ENCODE data around the gene UTP18. TPM values are rescaled to one million over a fixed set of nuclear protein-coding genes. Genes with fewer than 3 reads are reported as not detected.

UTP18 gene
- total and polyA plus RNA-seq, 2 of the 13 experiments (the other 11 are each of a cell fraction or from before 2014, with no cell fraction given) = 35.2 to 104 TPM

- BruUV-seq (replicated peaks) = no TSS peak
- in situ Hi-C loops (cut with HindIII; ENCODE audit: extremely low pct_ligation_motif_present, low pct_unique_long_range_greater_than_20kb) = no loop called here
- peaks cover 34% of the 10 kb centered on the region for H3K79me2 ChIP-seq (ENCODE audit: insufficient read depth, low read length)
- ChIA-PET CTCF (ENCODE audit: low intra/inter-chr PET ratio, low total read pairs) (no interaction called here), POLR2A (no interaction called here)
- no peak overlapping the region for H3K27ac ChIP-seq (ENCODE audit: extremely low read length, insufficient read depth, low read length)
- H3K36me3 ChIP-seq (replicated peaks in 1 of 2; ENCODE audit: control insufficient read depth in 1 of 2, insufficient read depth in 2 of 2, low read length in 2 of 2) = peaks cover 14 to 93% of the 10 kb centered on the region in 2 experiments
- no peak for FAIRE-seq
- H3K4me2 ChIP-seq (ENCODE audit: low read depth, low read length) = no peak overlapping the region
- H3K9ac ChIP-seq (ENCODE audit: insufficient read depth, low read depth, low read length) = no peak overlapping the region
- TF ChIP-seq PRDM10 (CRISPR knock-in tag; IDR thresholded peaks at IDR 0.05; ENCODE audit: low read depth) (no peak), U2AF2 (IDR thresholded peaks at IDR 0.05; ENCODE audit: low read depth, low read length) (no peak), CENPBD1 (CRISPR knock-in tag; IDR thresholded peaks at IDR 0.05; ENCODE audit: borderline replicate concordance, low read depth) (no peak), AKAP8 (CRISPR knock-in tag; IDR thresholded peaks at IDR 0.05) (no peak), SMAD9 (CRISPR knock-in tag; IDR thresholded peaks at IDR 0.05) (no peak), ZNF850 (CRISPR knock-in tag; conservative IDR thresholded peaks at IDR 0.05) (no peak), BRCA1 (CRISPR knock-in tag; IDR thresholded peaks at IDR 0.05) (no peak), ARHGAP35 (CRISPR knock-in tag; IDR thresholded peaks at IDR 0.05; ENCODE audit: borderline replicate concordance) (no peak), HDAC1 (CRISPR knock-in tag; IDR thresholded peaks at IDR 0.05) (no peak), NR2F2 (IDR thresholded peaks at IDR 0.05; ENCODE audit: borderline replicate concordance, low read depth) (no peak), ZSCAN25 (CRISPR knock-in tag; IDR thresholded peaks at IDR 0.05) (no peak)
- TF ChIP-seq, protein P1, sequence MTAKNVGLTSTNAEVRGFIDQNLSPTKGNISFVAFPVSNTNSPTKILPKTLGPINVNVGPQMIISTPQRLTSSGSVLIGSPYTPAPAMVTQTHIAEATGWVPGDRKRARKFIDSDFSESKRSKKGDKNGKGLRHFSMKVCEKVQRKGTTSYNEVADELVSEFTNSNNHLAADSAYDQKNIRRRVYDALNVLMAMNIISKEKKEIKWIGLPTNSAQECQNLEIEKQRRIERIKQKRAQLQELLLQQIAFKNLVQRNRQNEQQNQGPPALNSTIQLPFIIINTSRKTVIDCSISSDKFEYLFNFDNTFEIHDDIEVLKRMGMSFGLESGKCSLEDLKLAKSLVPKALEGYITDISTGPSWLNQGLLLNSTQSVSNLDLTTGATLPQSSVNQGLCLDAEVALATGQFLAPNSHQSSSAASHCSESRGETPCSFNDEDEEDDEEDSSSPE (CRISPR knock-in tag; IDR thresholded peaks at IDR 0.05) = no peak
- ATAC-seq = no peak
- 98% methylated on average over 6 of the region's 6 CpGs for WGBS (ENCODE audit: low lambda C conversion rate)
- H3K4me3 ChIP-seq (replicated peaks in 1 of 3; ENCODE audit: insufficient read depth in 1 of 3, low read depth in 2 of 3, low read length in 3 of 3) = no peak overlapping the region
- no peak for DNase-seq (ENCODE audit: low spot score)
- no peaks in the 10 kb centered on the region for H3K27me3 ChIP-seq (ENCODE audit: control insufficient read depth in 1 of 2, insufficient read depth in 2 of 2, low read length in 2 of 2)
- H4K20me1 ChIP-seq (ENCODE audit: insufficient read depth, low read length) = peaks cover 11% of the 10 kb centered on the region; the same call in 1 of the 2 replicates
- H3K4me1 ChIP-seq (ENCODE audit: insufficient read depth, low read length) = peaks cover 17% of the 10 kb centered on the region
- intact Hi-C loops (cut with micrococcal nuclease; ENCODE audit: unreplicated experiment) = no loop called here
- no peaks in the 10 kb centered on the region for H3K9me3 ChIP-seq (ENCODE audit: low read length)
- no peak overlapping the region for H2AFZ ChIP-seq (ENCODE audit: low read length)
Observed at GRCh38 chr17:51269991-51270390, 9.6 kb downstream of the UTP18 start.

Measured in HepG2 (cell line).